ENCODE results near the gene CD248.
A peak's percentile ranks its signal among the peaks of the same experiment; 100 is the strongest.

The CD248 gene

DNA sequence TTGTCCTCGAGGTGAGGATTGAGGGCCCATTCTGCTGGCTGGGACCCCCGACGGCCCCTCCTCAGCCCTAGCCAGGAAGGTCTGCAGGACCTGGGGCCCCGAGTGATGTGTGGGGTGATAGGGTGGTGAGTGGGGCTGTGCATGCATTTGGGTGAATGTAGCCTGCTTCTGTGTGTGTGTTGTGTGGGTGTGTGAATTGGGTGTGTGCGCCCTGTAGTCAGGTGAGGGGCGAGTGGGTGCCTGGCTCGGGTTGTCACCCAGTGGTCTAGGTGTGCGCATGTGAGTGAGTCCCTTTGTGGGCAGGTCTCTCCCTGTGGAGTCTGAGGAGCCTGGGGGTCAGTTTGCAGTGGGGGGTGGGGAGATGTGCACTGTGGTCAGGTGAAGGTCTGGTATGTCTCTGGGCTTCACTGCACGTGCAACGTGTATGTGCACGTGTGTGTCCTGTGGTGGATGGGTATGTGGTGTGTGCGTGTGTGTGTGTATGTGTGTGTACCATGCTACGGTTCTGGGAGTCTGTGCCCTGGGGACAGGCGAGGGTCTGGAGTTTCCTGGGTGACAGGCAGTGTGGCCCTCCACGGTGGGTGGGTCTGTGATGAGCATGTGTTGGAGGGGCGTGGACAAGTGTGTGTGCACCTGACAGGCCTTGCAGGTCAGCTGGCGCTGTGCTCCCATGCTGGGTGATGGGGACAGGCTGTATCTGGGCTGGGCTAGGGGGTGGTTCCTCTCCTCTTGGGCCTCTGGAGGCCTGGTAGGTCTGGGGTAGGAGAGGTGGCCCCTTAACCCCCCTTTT is 24.1 kb downstream of the CD248 start:
- H4K20me1 ChIP-seq (ENCODE audit: low read depth, low read length), result no peaks in the 10 kb centered on the region
- H2AFZ ChIP-seq (ENCODE audit: low read depth, low read length, severe bottlenecking), result no peak overlapping the region
- no peaks in the 10 kb centered on the region for H3K9me2 ChIP-seq (replicated peaks; ENCODE audit: insufficient read depth, low read length)
- H3K9ac ChIP-seq (ENCODE audit: low read length), result no peak overlapping the region
- no peaks in the 10 kb centered on the region for H3K9me3 ChIP-seq (ENCODE audit: insufficient read depth, low read length)
- H3K36me3 ChIP-seq (ENCODE audit: low read length), result no peaks in the 10 kb centered on the region
- H3K79me2 ChIP-seq (ENCODE audit: insufficient read depth, low read length), result no peaks in the 10 kb centered on the region
- no peak for TF ChIP-seq EZH2phosphoT487 (conservative IDR thresholded peaks at IDR 0.05; ENCODE audit: low read length)
- H3K4me3 ChIP-seq (ENCODE audit: insufficient read depth, low read length, poor library complexity, severe bottlenecking), result no peak overlapping the region
- H3K27ac ChIP-seq (ENCODE audit: low read depth, low read length), result no peak overlapping the region
- no peaks in the 10 kb centered on the region for H3F3A ChIP-seq (ENCODE audit: insufficient read depth)
- no peaks in the 10 kb centered on the region for H3K27me3 ChIP-seq (ENCODE audit: low read length)
- no peak overlapping the region for H3K4me2 ChIP-seq (ENCODE audit: low read depth, low read length, poor library complexity, severe bottlenecking)

DNA sequence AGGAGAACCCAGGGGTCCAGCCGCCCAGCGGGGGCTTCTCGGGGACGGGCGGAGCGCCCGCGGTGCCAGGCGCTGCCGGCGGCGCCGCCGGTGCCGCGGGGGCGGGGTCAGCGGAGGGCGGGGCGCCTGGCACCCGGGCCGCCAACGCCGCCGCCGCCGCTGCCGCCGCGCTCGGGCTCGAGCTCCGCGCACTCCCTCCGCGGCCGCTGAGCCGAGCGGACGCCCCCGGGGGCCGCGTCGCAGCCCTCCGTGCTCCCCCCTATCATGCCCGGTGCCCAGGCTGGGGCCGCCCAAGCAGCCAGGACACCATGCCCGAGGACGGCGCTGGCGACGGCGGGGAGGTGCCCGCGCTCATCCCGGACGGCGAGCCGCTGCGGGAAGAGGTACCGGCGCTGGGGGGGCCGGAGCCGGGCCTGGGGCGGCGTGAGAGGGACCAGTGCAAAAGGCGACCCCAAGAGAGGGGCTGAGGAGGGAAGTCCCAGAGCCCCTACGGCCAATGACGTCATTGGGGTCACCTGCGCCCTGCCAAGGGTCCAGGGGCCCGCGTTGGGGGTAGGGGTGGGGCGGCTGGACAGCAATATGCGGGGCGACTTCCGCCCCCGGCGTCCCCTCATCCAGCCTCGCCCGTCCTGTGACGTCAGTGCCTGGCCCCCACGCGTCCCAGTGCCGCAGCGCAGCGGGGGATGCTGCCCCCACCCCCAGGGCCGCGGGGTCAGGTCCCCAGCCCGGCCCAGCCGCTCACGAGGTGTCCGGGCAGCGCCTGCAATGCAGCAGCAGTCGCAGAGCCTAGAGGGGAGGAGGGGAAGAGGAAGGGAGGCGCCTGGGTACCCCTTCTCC is 24.9 kb downstream of the CD248 start, which contains the start of gene TMEM151A:
Gene TMEM151A (plus strand): TSS at position 189 of the 837 bp plus-strand sequence. CDS start 120 bp downstream, at position 309.
- H3F3A ChIP-seq (ENCODE audit: insufficient read depth), result no peaks in the 10 kb centered on the region
- no peak within 1 kb of the TSS for H3K4me3 ChIP-seq (ENCODE audit: insufficient read depth, low read length, poor library complexity, severe bottlenecking)
- no peak within 1 kb of the TSS for H3K9ac ChIP-seq (ENCODE audit: low read length)
- no peak within 1 kb of the TSS for H3K27ac ChIP-seq (ENCODE audit: low read depth, low read length)
- H3K9me3 ChIP-seq (ENCODE audit: insufficient read depth, low read length), result no peaks in the 10 kb centered on the region
- no peaks in the 10 kb centered on the region for H3K79me2 ChIP-seq (ENCODE audit: insufficient read depth, low read length)
- no peaks in the 10 kb centered on the region for H3K27me3 ChIP-seq (ENCODE audit: low read length)
- no peak within 1 kb of the TSS for H3K4me2 ChIP-seq (ENCODE audit: low read depth, low read length, poor library complexity, severe bottlenecking)
- no peak within 1 kb of the TSS for H2AFZ ChIP-seq (ENCODE audit: low read depth, low read length, severe bottlenecking)
- H3K36me3 ChIP-seq (ENCODE audit: low read length), result no peaks in the 10 kb centered on the region
- TF ChIP-seq EZH2phosphoT487 (conservative IDR thresholded peaks at IDR 0.05; ENCODE audit: low read length), result no peak
- TF ChIP-seq, protein P1, sequence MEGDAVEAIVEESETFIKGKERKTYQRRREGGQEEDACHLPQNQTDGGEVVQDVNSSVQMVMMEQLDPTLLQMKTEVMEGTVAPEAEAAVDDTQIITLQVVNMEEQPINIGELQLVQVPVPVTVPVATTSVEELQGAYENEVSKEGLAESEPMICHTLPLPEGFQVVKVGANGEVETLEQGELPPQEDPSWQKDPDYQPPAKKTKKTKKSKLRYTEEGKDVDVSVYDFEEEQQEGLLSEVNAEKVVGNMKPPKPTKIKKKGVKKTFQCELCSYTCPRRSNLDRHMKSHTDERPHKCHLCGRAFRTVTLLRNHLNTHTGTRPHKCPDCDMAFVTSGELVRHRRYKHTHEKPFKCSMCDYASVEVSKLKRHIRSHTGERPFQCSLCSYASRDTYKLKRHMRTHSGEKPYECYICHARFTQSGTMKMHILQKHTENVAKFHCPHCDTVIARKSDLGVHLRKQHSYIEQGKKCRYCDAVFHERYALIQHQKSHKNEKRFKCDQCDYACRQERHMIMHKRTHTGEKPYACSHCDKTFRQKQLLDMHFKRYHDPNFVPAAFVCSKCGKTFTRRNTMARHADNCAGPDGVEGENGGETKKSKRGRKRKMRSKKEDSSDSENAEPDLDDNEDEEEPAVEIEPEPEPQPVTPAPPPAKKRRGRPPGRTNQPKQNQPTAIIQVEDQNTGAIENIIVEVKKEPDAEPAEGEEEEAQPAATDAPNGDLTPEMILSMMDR (IDR thresholded peaks at IDR 0.05; ENCODE audit: insufficient read depth, low read length, poor library complexity, severe bottlenecking), result no peak
- no peaks in the 10 kb centered on the region for H3K9me2 ChIP-seq (replicated peaks; ENCODE audit: insufficient read depth, low read length)
- H4K20me1 ChIP-seq (ENCODE audit: low read depth, low read length), result no peaks in the 10 kb centered on the region

DNA sequence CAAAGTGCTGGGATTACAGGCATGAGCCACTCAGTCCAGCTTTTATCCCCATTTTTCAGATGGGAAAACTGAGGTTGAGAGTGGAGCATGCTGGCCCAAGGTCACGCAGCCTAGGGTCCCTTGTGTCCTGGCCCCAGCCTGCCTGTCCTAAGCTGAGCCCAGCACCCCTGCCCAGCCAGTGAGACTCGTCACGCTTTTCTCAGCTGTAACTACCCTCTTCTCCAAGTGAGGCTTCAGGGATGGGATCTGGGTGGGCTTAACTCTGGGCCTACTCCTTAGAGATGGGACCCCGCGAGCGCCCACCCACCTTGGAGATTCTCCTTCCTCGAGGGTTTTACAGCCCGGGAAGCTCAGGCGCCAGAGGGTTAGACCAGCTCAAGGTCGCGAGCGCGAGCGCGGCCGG is 25.5 kb downstream of the CD248 start:
- H4K20me1 ChIP-seq (ENCODE audit: low read depth, low read length), result no peaks in the 10 kb centered on the region
- H3K4me2 ChIP-seq (ENCODE audit: low read depth, low read length, poor library complexity, severe bottlenecking), result no peak overlapping the region
- H3K4me3 ChIP-seq (ENCODE audit: insufficient read depth, low read length, poor library complexity, severe bottlenecking), result no peak overlapping the region
- H3K79me2 ChIP-seq (ENCODE audit: insufficient read depth, low read length), result no peaks in the 10 kb centered on the region
- H3K9me2 ChIP-seq (replicated peaks; ENCODE audit: insufficient read depth, low read length), result no peaks in the 10 kb centered on the region
- no peaks in the 10 kb centered on the region for H3F3A ChIP-seq (ENCODE audit: insufficient read depth)
- no peak for TF ChIP-seq EZH2phosphoT487 (conservative IDR thresholded peaks at IDR 0.05; ENCODE audit: low read length)
- TF ChIP-seq, protein P1 (IDR thresholded peaks at IDR 0.05; ENCODE audit: insufficient read depth, low read length, poor library complexity, severe bottlenecking), result no peak
- H3K36me3 ChIP-seq (ENCODE audit: low read length), result no peaks in the 10 kb centered on the region
- no peaks in the 10 kb centered on the region for H3K27me3 ChIP-seq (ENCODE audit: low read length)
- H2AFZ ChIP-seq (ENCODE audit: low read depth, low read length, severe bottlenecking), result no peak overlapping the region
- H3K9ac ChIP-seq (ENCODE audit: low read length), result no peak overlapping the region
- no peaks in the 10 kb centered on the region for H3K9me3 ChIP-seq (ENCODE audit: insufficient read depth, low read length)
- no peak overlapping the region for H3K27ac ChIP-seq (ENCODE audit: low read depth, low read length)

DNA sequence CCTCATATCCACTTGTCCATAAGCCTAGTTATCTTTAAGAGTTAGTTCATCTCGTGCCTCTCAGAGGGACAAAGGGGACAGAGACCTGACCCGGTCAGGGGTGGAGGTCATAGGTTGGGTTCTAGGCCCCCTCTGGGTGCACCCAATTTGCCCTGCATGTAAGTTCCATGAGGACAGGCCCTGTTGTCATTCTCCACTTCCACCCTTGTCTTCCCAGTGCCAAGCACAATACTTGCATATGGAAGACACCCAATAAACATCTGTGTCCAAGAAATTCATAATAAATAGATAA is 26.6 kb downstream of the CD248 start:
- H3K9me3 ChIP-seq (ENCODE audit: insufficient read depth, low read length), result no peaks in the 10 kb centered on the region
- H3F3A ChIP-seq (ENCODE audit: insufficient read depth), result no peaks in the 10 kb centered on the region
- H3K9me2 ChIP-seq (replicated peaks; ENCODE audit: insufficient read depth, low read length), result no peaks in the 10 kb centered on the region
- no peak overlapping the region for H3K27ac ChIP-seq (ENCODE audit: low read depth, low read length)
- H4K20me1 ChIP-seq (ENCODE audit: low read depth, low read length), result no peaks in the 10 kb centered on the region
- no peaks in the 10 kb centered on the region for H3K36me3 ChIP-seq (ENCODE audit: low read length)
- H2AFZ ChIP-seq (ENCODE audit: low read depth, low read length, severe bottlenecking), result no peak overlapping the region
- H3K9ac ChIP-seq (ENCODE audit: low read length), result no peak overlapping the region
- TF ChIP-seq EZH2phosphoT487 (conservative IDR thresholded peaks at IDR 0.05; ENCODE audit: low read length), result no peak
- TF ChIP-seq, protein P1 (IDR thresholded peaks at IDR 0.05; ENCODE audit: insufficient read depth, low read length, poor library complexity, severe bottlenecking), result no peak
- peak overlapping the region; percentile 67 for H3K4me2 ChIP-seq (ENCODE audit: low read depth, low read length, poor library complexity, severe bottlenecking)
- H3K79me2 ChIP-seq (ENCODE audit: insufficient read depth, low read length), result no peaks in the 10 kb centered on the region
- no peak overlapping the region for H3K4me3 ChIP-seq (ENCODE audit: insufficient read depth, low read length, poor library complexity, severe bottlenecking)
- no peaks in the 10 kb centered on the region for H3K27me3 ChIP-seq (ENCODE audit: low read length)
